Measurements from ENCODE around the gene LHFPL3.

DNA sequence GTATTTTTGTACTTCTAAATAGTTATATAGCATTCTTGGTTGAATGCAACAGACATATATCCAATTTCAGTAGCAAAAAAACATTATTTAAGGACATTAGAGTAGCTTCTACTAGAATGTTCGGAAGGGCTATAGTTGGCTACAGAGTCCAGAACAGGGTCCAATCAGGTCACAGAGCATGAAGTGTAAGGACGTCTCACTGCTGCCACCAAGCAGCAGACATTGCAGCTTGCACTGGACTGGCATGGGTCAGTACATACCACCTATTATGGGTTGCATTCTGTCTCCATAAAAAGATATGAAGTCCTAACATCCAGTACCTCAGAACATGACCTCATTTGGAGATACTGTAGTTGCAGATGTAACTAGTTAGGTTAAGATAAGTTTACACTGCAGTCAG, 87.3 kb downstream of the LHFPL3 start:
- TF ChIP-seq, protein P1, sequence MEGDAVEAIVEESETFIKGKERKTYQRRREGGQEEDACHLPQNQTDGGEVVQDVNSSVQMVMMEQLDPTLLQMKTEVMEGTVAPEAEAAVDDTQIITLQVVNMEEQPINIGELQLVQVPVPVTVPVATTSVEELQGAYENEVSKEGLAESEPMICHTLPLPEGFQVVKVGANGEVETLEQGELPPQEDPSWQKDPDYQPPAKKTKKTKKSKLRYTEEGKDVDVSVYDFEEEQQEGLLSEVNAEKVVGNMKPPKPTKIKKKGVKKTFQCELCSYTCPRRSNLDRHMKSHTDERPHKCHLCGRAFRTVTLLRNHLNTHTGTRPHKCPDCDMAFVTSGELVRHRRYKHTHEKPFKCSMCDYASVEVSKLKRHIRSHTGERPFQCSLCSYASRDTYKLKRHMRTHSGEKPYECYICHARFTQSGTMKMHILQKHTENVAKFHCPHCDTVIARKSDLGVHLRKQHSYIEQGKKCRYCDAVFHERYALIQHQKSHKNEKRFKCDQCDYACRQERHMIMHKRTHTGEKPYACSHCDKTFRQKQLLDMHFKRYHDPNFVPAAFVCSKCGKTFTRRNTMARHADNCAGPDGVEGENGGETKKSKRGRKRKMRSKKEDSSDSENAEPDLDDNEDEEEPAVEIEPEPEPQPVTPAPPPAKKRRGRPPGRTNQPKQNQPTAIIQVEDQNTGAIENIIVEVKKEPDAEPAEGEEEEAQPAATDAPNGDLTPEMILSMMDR (conservative IDR thresholded peaks at IDR 0.05; ENCODE audit: low read depth in 2 of 2), result peak in 1 of 2 experiments; percentile 52; a peak in 2 of 4 replicates
- no peak for TF ChIP-seq POLR2AphosphoS5 (IDR thresholded peaks at IDR 0.05; ENCODE audit: low read depth)
- TF ChIP-seq, protein P2, sequence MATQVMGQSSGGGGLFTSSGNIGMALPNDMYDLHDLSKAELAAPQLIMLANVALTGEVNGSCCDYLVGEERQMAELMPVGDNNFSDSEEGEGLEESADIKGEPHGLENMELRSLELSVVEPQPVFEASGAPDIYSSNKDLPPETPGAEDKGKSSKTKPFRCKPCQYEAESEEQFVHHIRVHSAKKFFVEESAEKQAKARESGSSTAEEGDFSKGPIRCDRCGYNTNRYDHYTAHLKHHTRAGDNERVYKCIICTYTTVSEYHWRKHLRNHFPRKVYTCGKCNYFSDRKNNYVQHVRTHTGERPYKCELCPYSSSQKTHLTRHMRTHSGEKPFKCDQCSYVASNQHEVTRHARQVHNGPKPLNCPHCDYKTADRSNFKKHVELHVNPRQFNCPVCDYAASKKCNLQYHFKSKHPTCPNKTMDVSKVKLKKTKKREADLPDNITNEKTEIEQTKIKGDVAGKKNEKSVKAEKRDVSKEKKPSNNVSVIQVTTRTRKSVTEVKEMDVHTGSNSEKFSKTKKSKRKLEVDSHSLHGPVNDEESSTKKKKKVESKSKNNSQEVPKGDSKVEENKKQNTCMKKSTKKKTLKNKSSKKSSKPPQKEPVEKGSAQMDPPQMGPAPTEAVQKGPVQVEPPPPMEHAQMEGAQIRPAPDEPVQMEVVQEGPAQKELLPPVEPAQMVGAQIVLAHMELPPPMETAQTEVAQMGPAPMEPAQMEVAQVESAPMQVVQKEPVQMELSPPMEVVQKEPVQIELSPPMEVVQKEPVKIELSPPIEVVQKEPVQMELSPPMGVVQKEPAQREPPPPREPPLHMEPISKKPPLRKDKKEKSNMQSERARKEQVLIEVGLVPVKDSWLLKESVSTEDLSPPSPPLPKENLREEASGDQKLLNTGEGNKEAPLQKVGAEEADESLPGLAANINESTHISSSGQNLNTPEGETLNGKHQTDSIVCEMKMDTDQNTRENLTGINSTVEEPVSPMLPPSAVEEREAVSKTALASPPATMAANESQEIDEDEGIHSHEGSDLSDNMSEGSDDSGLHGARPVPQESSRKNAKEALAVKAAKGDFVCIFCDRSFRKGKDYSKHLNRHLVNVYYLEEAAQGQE (IDR thresholded peaks at IDR 0.05; ENCODE audit: unreplicated experiment), result no peak
- no peak for TF ChIP-seq EZH2 (IDR thresholded peaks at IDR 0.05; ENCODE audit: low read depth, unreplicated experiment)
- no peak for TF ChIP-seq EZH2phosphoT487 (IDR thresholded peaks at IDR 0.05; ENCODE audit: unreplicated experiment)
- TF ChIP-seq JUNB (IDR thresholded peaks at IDR 0.05; ENCODE audit: unreplicated experiment), result no peak
- no peak for TF ChIP-seq CREB1 (CRISPR knock-in tag; IDR thresholded peaks at IDR 0.05; ENCODE audit: low read depth)
- TF ChIP-seq, protein P3, sequence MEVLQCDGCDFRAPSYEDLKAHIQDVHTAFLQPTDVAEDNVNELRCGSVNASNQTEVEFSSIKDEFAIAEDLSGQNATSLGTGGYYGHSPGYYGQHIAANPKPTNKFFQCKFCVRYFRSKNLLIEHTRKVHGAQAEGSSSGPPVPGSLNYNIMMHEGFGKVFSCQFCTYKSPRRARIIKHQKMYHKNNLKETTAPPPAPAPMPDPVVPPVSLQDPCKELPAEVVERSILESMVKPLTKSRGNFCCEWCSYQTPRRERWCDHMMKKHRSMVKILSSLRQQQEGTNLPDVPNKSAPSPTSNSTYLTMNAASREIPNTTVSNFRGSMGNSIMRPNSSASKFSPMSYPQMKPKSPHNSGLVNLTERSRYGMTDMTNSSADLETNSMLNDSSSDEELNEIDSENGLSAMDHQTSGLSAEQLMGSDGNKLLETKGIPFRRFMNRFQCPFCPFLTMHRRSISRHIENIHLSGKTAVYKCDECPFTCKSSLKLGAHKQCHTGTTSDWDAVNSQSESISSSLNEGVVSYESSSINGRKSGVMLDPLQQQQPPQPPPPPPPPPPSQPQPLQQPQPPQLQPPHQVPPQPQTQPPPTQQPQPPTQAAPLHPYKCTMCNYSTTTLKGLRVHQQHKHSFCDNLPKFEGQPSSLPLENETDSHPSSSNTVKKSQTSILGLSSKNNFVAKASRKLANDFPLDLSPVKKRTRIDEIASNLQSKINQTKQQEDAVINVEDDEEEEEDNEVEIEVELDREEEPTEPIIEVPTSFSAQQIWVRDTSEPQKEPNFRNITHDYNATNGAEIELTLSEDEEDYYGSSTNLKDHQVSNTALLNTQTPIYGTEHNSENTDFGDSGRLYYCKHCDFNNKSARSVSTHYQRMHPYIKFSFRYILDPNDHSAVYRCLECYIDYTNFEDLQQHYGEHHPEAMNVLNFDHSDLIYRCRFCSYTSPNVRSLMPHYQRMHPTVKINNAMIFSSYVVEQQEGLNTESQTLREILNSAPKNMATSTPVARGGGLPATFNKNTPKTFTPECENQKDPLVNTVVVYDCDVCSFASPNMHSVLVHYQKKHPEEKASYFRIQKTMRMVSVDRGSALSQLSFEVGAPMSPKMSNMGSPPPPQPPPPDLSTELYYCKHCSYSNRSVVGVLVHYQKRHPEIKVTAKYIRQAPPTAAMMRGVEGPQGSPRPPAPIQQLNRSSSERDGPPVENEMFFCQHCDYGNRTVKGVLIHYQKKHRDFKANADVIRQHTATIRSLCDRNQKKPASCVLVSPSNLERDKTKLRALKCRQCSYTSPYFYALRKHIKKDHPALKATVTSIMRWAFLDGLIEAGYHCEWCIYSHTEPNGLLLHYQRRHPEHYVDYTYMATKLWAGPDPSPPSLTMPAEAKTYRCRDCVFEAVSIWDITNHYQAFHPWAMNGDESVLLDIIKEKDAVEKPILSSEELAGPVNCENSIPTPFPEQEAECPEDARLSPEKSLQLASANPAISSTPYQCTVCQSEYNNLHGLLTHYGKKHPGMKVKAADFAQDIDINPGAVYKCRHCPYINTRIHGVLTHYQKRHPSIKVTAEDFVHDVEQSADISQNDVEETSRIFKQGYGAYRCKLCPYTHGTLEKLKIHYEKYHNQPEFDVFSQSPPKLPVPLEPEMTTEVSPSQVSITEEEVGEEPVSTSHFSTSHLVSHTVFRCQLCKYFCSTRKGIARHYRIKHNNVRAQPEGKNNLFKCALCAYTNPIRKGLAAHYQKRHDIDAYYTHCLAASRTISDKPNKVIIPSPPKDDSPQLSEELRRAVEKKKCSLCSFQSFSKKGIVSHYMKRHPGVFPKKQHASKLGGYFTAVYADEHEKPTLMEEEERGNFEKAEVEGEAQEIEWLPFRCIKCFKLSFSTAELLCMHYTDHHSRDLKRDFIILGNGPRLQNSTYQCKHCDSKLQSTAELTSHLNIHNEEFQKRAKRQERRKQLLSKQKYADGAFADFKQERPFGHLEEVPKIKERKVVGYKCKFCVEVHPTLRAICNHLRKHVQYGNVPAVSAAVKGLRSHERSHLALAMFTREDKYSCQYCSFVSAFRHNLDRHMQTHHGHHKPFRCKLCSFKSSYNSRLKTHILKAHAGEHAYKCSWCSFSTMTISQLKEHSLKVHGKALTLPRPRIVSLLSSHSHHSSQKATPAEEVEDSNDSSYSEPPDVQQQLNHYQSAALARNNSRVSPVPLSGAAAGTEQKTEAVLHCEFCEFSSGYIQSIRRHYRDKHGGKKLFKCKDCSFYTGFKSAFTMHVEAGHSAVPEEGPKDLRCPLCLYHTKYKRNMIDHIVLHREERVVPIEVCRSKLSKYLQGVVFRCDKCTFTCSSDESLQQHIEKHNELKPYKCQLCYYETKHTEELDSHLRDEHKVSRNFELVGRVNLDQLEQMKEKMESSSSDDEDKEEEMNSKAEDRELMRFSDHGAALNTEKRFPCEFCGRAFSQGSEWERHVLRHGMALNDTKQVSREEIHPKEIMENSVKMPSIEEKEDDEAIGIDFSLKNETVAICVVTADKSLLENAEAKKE (CRISPR knock-in tag; IDR thresholded peaks at IDR 0.05), result no peak
- TF ChIP-seq, protein P4, sequence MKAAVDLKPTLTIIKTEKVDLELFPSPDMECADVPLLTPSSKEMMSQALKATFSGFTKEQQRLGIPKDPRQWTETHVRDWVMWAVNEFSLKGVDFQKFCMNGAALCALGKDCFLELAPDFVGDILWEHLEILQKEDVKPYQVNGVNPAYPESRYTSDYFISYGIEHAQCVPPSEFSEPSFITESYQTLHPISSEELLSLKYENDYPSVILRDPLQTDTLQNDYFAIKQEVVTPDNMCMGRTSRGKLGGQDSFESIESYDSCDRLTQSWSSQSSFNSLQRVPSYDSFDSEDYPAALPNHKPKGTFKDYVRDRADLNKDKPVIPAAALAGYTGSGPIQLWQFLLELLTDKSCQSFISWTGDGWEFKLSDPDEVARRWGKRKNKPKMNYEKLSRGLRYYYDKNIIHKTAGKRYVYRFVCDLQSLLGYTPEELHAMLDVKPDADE (IDR thresholded peaks at IDR 0.05), result no peak
- TF ChIP-seq ZNF331 (CRISPR knock-in tag; IDR thresholded peaks at IDR 0.05; ENCODE audit: low read depth), result no peak
- TF ChIP-seq NANOG (IDR thresholded peaks at IDR 0.05; ENCODE audit: borderline replicate concordance), result no peak
- TF ChIP-seq STAT1 (IDR thresholded peaks at IDR 0.05; ENCODE audit: unreplicated experiment), result no peak
